Suppressor macrophage treated with lipopolysaccharide for 4 hours (primary cell): ENCODE data around the gene HLCS.
"Not testable (repeated sequence)": the region's sequence is repeated elsewhere in the genome, so short reads cannot be mapped to it uniquely, and the experiment has no call there.

Experiments used
- DNase-seq: peaks from one replicate; pipeline ENCODE4 v3.0.0-alpha.2; 2020

HLCS gene

GRCh38 chr21:36952331-36952730 lies 14.1 kb downstream of the HLCS start:
- not testable (repeated sequence) for DNase-seq

GRCh38 chr21:36949171-36950141 lies 17.0 kb downstream of the HLCS start:
- no peak for DNase-seq

- no peak for DNase-seq
Observed at GRCh38 chr21:36948686-36949085, 17.8 kb downstream of the HLCS start.

- DNase-seq: no peak
Observed at GRCh38 chr21:36946949-36947356, 19.5 kb downstream of the HLCS start.

DNA sequence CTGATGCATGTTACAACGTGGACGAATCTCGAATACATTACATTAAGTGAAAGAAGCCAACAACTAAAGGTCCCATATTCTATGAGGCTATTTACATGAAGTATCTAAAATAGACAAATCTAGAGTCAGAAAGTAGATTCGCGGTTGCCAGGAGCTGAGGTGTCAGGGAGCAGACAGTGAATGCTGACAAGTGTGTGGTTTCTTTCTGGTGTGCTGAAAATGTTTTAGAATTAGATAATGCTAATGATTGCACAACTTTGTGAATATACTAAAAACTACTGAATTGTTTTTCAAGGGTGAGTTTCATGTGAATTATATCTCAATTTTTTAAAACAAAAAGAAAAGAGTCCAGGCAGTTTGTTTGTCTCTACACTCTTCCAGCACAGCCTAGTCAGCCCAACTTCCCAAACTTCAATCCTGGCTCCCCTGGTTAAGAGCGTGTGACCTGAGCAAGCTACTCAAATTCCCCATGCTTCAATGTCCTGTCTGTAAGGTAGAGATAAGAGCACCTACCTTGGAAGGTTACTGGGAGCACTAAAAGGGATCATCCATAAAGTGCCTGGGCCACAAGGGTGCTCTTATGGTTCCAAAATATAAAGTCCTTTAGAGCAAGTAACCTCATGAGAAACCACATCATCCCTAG lies 20.9 kb downstream of the HLCS start:
- no peak for DNase-seq

GRCh38 chr21:36936361-36937135 lies 29.9 kb downstream of the HLCS start:
- DNase-seq: no peak

DNA sequence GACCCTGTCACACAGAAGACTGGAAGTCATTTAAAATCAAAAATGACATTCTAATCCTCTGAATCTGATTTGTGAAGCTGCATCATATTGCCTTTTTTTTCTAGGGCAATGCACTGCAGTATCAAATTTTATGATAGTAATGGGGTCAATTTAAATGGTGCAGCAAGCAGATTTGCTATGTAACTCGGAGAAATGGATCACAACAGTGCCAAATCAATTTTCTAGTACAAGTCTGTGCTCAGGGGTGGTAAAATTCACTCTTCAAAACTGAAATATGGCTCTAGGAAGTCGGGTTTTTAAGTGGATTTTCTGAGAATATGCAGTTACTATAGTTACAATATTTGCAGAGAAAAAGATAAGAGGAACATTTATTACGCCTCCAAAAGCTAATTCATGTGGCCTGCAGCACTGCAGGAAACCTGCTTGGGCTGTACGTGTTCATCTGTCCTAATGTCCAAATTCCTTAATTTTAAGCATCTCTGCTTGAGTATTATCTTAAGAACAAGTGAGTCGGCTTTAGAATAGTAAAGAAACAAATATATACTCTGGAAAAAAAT lies 31.5 kb downstream of the HLCS start:
- DNase-seq: no peak

- DNase-seq: no peak
Observed at GRCh38 chr21:36932161-36932816, 34.2 kb downstream of the HLCS start.

DNA sequence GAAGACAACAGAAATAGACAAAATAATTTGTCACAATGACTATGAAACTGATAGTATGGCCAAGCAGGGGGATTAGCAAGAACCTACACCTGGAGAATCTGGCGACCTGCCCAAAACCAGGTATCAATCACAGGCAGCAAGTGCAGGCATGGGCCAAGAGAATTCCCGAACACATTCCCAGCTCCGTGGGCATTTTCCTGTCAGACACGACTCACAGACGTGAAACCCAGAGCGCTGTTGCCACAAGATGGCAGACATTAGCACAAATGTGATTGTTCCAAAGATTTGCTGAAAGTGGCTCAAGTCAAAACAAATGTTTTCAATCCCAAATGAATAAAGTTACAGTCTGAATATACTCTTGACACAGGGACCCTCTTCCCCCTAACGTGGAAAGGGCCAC lies 36.8 kb downstream of the HLCS start:
- DNase-seq: no peak

DNA sequence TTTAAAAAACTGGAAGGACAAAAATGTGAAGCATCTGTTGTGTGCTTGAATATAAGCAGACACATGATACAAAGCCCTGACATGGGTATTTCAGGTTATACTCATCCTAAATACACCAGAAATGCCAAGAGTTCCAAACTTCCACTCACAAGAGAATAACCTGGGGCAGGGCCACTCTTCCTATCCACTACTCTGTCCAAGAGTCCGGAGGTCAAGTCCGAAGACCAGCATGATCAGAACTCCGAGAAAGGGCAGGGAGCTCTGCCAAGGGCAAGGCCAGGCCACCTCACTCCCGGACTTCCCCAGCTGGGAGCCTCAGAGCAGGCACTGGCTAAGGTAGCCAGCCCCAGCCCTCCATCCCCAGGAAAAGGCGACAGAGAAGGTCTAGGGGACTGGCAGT lies 37.5 kb downstream of the HLCS start:
- no peak for DNase-seq

DNA sequence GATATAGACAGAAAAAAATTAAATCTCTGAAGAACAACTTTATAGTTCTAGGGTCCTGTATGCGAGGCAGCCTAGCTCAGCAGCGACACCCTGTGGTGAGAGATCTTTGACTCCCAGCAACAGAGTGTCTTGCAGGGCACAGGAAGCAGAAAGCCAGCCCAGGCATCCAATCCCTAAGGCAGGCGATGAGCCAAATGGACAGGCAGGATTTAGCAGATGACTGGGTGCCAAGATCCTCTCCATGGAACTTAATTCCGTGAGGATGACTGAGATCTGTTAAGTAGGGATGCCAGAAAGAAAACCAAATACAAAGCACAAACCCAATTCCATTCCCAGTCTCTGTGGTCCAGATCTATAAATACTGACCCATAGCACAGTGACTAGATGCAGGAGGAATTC lies 38.8 kb downstream of the HLCS start:
- peak; percentile 73 for DNase-seq

- no peak for DNase-seq
Observed at GRCh38 chr21:36926989-36927718, 39.3 kb downstream of the HLCS start.

DNA sequence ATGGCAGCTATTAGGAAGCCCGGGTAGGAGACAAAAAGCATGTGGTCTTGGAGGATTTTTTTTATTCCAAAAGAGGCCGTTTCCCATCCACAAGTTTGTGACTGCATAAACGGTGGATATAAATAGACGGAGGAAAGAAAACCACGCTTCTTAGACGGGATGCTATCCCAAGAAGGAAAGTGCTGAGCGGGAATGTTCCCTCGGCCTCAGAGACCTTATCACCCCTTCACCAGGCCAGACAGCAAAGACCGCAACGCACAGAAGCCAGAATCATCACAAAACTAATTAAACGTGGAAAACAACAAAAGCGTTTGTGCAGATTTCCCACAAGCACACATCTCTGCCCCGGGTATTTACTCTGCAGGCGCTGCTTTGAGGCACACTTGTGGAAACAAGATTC lies 43.2 kb downstream of the HLCS start:
- no peak for DNase-seq

GRCh38 chr21:36922861-36923260 lies 43.6 kb downstream of the HLCS start:
- no peak for DNase-seq

DNA sequence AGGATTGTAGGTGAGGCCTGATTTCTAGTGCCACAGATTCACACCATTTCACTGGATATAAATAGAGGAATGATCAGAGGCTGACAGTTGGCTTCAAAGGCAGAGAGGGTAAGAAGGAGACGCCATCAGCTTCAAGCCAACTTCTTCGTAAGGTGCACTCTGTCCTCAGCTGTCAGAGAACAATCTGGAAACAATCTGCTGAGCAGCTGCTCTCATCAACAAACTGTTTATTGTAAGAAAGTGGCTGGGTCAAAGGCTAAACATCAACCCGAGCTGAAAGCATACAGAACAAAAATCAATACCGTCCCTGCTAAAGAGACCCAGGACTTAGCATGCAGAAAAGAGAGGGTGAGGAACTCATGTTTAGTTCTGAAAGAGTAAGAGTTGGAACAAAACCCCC lies 48.2 kb downstream of the HLCS start:
- DNase-seq: no peak

DNA sequence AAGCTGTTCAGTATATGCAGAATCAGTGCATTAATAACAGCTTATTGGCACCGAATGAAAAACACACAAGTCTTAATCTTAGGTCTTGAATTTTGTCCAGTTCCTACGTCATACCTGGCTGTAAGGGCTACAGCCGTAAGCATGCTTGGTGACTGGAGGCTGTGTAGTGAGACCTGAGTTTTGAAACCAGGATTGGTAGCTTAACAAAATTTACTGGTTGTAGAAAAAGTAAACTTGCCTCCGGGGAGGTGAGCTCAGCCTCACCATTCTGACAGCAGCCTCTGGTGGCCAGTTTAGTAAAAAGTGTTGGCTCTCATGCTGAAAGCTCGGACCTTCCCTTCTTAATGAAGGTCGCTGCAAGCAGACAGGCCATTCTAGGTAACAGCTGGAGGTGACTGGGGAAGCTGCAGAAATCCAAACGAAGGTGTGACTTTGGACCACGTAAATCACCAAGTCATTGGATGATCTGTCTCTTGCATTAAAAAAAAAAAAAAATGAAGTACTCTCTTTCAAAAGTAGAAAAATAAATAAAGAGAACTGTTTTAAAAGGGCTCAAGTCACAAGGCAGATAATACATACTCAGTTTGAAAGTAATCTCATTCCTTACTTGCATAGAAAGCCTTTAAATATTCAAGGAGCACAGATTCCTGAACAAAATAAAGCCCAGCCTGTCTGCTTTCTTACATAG lies 48.9 kb downstream of the HLCS start:
- DNase-seq: no peak

DNA sequence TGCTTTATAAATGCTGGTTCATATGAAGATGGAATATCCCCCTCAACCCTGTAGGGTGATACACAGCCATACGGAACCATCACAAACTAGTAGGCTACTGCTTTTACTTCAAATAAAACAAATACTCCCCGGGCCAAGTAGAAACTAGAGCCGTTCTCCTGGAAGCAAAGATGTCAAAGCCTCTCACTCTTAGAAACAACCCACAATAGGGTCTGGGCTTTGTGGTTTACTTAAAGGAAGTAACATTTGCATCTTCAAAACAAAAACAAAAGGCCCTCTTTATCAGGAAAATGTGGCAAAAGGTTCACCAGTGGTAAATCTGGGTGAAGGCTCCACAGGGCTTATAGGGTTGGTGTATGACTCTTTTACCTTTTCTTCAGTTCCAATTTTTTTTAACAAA lies 49.8 kb downstream of the HLCS start:
- DNase-seq: no peak

DNA sequence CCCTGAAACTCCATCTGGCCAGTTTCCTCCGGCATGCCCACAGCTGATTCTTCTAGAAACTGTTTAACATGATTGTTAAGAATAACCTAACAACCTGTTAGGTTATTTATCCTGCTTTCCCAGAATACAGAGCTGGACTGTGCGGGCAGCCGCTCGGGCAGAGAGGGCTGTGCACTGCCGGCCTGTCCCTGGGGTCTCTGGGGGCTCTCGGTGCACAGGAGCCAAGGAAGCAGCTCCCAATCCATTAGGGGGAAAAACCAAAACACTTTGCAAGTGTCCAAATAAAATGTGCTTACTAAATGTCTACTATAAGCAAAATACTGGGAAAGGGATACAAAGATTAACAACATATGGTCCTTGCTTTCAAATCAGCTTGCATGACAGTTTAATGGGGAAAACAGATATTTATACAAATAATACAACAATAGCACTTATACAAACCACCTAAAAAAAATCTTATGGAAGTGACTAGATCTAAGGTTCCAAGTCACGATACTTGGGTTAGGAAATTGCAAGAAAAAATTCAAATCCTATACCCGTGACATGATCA lies 50.7 kb downstream of the HLCS start:
- no peak for DNase-seq

GRCh38 chr21:36915014-36915695 lies 51.3 kb downstream of the HLCS start:
- no peak for DNase-seq
